ENCODE results near the gene RMI2.

DNA sequence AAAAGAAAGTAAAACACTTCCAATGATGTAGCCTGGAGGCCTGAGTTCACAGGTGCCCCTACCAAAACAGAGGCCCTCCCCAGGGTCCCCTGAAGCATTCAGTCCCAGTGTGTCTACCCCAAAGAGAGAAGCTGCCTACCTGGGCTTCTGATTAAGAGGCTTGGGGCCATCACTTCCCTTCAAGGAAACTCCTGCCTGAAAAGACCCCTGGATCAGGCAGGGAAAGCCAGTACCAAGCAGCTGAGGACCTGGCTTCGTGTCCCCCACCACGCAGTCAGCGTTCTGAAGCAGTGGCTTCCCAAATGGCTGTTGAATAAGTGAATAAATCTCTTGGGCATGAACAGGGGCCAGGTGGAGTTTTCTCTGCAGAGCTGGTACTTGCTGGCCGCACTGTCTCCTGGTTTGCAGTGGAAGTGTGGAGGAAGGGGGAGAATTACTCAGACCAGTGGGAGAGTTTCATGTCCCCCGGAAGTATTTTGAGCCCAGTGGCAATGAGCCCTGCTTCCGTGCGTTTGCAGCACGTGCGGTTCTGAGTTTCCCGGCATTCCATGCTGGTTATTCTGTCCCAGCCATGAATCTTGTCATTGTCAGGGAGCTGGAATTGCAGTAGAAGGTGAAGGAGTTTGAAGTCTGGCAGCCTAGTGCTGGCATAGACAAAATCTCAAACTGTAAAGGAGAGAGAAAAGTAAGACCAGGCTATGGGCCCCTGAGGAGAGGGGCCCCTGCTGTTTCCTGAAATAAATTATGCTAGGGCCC is 27.0 kb downstream of the RMI2 start:
- TF ChIP-seq, protein P1, sequence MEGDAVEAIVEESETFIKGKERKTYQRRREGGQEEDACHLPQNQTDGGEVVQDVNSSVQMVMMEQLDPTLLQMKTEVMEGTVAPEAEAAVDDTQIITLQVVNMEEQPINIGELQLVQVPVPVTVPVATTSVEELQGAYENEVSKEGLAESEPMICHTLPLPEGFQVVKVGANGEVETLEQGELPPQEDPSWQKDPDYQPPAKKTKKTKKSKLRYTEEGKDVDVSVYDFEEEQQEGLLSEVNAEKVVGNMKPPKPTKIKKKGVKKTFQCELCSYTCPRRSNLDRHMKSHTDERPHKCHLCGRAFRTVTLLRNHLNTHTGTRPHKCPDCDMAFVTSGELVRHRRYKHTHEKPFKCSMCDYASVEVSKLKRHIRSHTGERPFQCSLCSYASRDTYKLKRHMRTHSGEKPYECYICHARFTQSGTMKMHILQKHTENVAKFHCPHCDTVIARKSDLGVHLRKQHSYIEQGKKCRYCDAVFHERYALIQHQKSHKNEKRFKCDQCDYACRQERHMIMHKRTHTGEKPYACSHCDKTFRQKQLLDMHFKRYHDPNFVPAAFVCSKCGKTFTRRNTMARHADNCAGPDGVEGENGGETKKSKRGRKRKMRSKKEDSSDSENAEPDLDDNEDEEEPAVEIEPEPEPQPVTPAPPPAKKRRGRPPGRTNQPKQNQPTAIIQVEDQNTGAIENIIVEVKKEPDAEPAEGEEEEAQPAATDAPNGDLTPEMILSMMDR (conservative IDR thresholded peaks at IDR 0.05 in 1 of 2, IDR thresholded peaks at IDR 0.05 in 1 of 2; ENCODE audit: extremely low read depth in 1 of 2, insufficient read depth in 1 of 2, low read depth in 1 of 2, low read length in 2 of 2) = no peak
- no peak for TF ChIP-seq EZH2 (IDR thresholded peaks at IDR 0.05; ENCODE audit: borderline replicate concordance, low read length)
